Neural progenitor cell (in vitro differentiated cells): ENCODE data around the gene DPF3. TPM values are rescaled to one million over a fixed set of nuclear protein-coding genes. Genes with fewer than 3 reads are reported as not detected.

Source experiments
- DNase-seq: peaks from one replicate; pipeline ENCODE4 v3.0.0-alpha.2; 2016; ENCODE audit warnings: low spot score
- H2AFZ ChIP-seq: fragments of 200-600 bp; sonication (generic); replicated peaks from 2 replicates; pipeline ENCODE4 v1.6.1; 2016; ENCODE audit warnings: antibody characterized with exemption
- H3F3A ChIP-seq: fragments of 200-600 bp; sonication (generic); 2 replicates; pipeline ENCODE4 v1.6.1; 2016; ENCODE audit warnings: antibody characterized with exemption, low read depth
- H3K27ac ChIP-seq: fragments of 200-600 bp; sonication (generic); 2 replicates; pipeline ENCODE4 v1.5.1; 2016; ENCODE audit warnings: mild to moderate bottlenecking
- H3K27me3 ChIP-seq: fragments of 200-600 bp; sonication (generic); 2 replicates; pipeline ENCODE4 v1.6.1; 2016; ENCODE audit warnings: mild to moderate bottlenecking, moderate library complexity
- H3K36me3 ChIP-seq: fragments of 200-600 bp; sonication (generic); 2 replicates; pipeline ENCODE4 v1.5.1; 2016
- H3K4me1 ChIP-seq: fragments of 200-600 bp; sonication (generic); 2 replicates; pipeline ENCODE4 v1.6.1; 2016; ENCODE audit warnings: mixed run types
- H3K4me2 ChIP-seq: fragments of 200-600 bp; sonication (generic); 2 replicates; pipeline ENCODE4 v1.6.1; 2016
- H3K4me3 ChIP-seq: fragments of 200-600 bp; sonication (generic); 2 replicates; pipeline ENCODE4 v1.5.1; 2016
- H3K79me2 ChIP-seq: fragments of 200-600 bp; sonication (generic); 2 replicates; pipeline ENCODE4 v1.6.1; 2016; ENCODE audit warnings: low read depth
- H3K9ac ChIP-seq: fragments of 200-600 bp; sonication (generic); 2 replicates; pipeline ENCODE4 v1.6.1; 2016
- H3K9me3 ChIP-seq: fragments of 200-600 bp; sonication (generic); 2 replicates; pipeline ENCODE4 v1.5.1; 2016; ENCODE audit warnings: low read depth
- H4K20me1 ChIP-seq: fragments of 200-600 bp; sonication (generic); 2 replicates; pipeline ENCODE4 v1.6.1; 2016; ENCODE audit warnings: low read depth
- H3K27ac Mint-ChIP-seq: 3 replicates; pipeline ENCODE4 v1.8.0; 2021; ENCODE audit warnings: mixed read lengths
- H3K27me3 Mint-ChIP-seq: 2 replicates; pipeline ENCODE4 v1.8.0; 2022; ENCODE audit warnings: low read depth, mild to moderate bottlenecking, inconsistent platforms, moderate library complexity, mixed read lengths; ENCODE audit not compliant: insufficient read depth
- H3K36me3 Mint-ChIP-seq: 3 replicates; pipeline ENCODE4 v1.8.0; 2021; ENCODE audit warnings: mixed read lengths
- H3K4me1 Mint-ChIP-seq: 3 replicates; pipeline ENCODE4 v1.8.0; 2021; ENCODE audit warnings: mixed read lengths
- H3K4me3 Mint-ChIP-seq: 3 replicates; pipeline ENCODE4 v1.8.0; 2021; ENCODE audit warnings: mild to moderate bottlenecking, moderate library complexity, mixed read lengths
- H3K9me3 Mint-ChIP-seq: 3 replicates; pipeline ENCODE4 v1.8.0; 2020; ENCODE audit warnings: mixed read lengths
- CTCF ChIP-seq: fragments of 200-600 bp; sonication (generic); IDR thresholded peaks from 2 replicates; pipeline ENCODE4 v1.5.1; 2017; ENCODE audit warnings: antibody characterized with exemption, mild to moderate bottlenecking
- EZH2 ChIP-seq: fragments of 200-600 bp; sonication (generic); IDR thresholded peaks from 2 replicates; pipeline ENCODE4 v1.6.1; 2017; ENCODE audit warnings: antibody characterized with exemption, mild to moderate bottlenecking, moderate library complexity
- EZH2phosphoT487 ChIP-seq: fragments of 200-600 bp; sonication (generic); IDR thresholded peaks from 2 replicates; pipeline ENCODE4 v1.6.1; 2017; ENCODE audit warnings: antibody characterized with exemption
- total RNA-seq: library from RNA; depleted of rRNA; stranded (reverse); fragments of >200 nt; gene quantifications from 2 replicates; pipeline ENCODE4 v1.2.3, GENCODE V29; 2015; ENCODE audit warnings: low replicate concordance

The DPF3 gene
- total RNA-seq, 1 donor from 2014 or later = not detected

DNA sequence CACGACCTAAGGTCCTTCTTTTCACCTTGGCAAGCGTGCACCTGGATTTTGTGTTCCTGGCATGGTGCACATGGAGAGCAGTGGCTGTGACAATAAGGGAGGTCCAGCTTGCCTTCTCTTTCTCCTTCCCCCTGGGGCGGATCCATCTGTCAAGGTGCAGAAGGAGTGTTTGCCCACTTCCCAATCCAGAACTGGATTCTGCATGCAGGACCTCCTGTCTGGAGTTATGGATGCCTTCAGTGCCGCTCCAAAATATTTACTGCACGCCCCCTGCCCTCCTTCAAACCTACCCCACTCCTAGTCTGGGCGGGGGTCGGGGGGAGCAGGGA, 192.7 kb downstream of the DPF3 start:
- peaks cover 26% of the 10 kb centered on the region for H3K4me1 ChIP-seq
- H3K36me3 ChIP-seq = no peaks in the 10 kb centered on the region
- H3K27me3 Mint-ChIP-seq = peaks cover 2% of the 10 kb centered on the region
- peaks cover 35% of the 10 kb centered on the region for H3K4me1 Mint-ChIP-seq
- H2AFZ ChIP-seq = peak overlapping the region; percentile 39
- no peak for TF ChIP-seq CTCF
- no peak for TF ChIP-seq EZH2phosphoT487
- no peak for TF ChIP-seq EZH2
- no peaks in the 10 kb centered on the region for H3K9me3 ChIP-seq
- DNase-seq = peak; percentile 12
- no peak overlapping the region for H3K27ac ChIP-seq
- peaks cover 14% of the 10 kb centered on the region for H3F3A ChIP-seq
- H3K4me2 ChIP-seq = peak overlapping the region; percentile 59
- peak overlapping the region; percentile 72 for H3K27ac Mint-ChIP-seq
- peaks cover 3% of the 10 kb centered on the region for H3K9me3 Mint-ChIP-seq
- no peaks in the 10 kb centered on the region for H4K20me1 ChIP-seq
- no peaks in the 10 kb centered on the region for H3K79me2 ChIP-seq
- no peaks in the 10 kb centered on the region for H3K27me3 ChIP-seq
- H3K9ac ChIP-seq = no peak overlapping the region
- no peaks in the 10 kb centered on the region for H3K36me3 Mint-ChIP-seq
- H3K4me3 ChIP-seq = peak overlapping the region; percentile 21
- H3K4me3 Mint-ChIP-seq = peak overlapping the region; percentile 43

DNA sequence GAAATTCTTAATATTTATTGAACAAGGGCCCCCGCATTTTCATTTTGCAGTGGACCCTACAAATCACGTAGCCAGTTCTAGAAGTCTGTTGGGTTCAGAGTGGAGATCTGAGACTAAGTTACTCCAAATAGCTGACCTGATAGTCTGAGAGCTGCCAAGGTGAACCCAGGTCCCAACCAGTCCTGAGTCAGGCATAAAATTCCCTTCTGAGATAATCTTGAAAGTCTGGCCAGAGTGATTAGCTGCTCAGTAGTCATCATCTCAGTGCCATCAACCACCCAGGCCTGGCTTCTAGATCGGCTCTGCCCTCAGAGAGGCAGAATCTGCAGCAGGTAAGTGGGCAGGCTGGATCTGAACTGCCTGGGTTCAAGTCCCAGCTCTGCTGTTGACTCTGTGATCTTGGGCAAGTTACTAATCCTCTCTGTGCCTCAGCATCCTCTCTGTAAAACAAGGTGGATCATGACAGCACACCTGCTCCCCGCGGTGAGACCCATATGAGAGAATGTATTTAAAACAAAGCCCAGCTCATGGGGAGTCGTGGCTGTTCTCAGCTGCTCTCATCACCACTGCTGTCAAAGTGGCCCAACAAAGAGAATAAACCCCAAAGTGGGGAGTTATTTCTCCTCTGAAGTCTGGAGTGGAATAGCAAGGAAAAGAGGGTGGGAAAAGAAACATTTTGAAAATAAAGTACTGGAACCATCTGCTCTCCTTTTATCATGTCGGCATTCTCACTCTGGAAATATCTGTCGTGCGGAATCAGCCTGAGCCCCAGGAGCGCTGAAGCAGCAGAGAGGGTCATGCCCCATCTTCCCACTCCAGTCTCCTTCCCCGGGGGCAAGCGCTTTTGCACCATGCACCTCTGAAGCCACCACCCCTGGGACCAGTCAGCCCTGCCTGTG, 193.3 kb downstream of the DPF3 start:
- H2AFZ ChIP-seq = peak overlapping the region; percentile 39
- H3K27me3 ChIP-seq = no peaks in the 10 kb centered on the region
- H3K27ac ChIP-seq = no peak overlapping the region
- peaks cover 2% of the 10 kb centered on the region for H3K27me3 Mint-ChIP-seq
- H3K4me3 ChIP-seq = no peak overlapping the region
- no peaks in the 10 kb centered on the region for H3K36me3 Mint-ChIP-seq
- no peak for TF ChIP-seq EZH2phosphoT487
- TF ChIP-seq CTCF = no peak
- no peak for TF ChIP-seq EZH2
- H3K4me2 ChIP-seq = peak overlapping the region; percentile 59
- no peaks in the 10 kb centered on the region for H3K36me3 ChIP-seq
- H3K4me3 Mint-ChIP-seq = no peak overlapping the region
- peaks cover 14% of the 10 kb centered on the region for H3F3A ChIP-seq
- peaks cover 26% of the 10 kb centered on the region for H3K4me1 ChIP-seq
- no peaks in the 10 kb centered on the region for H3K9me3 ChIP-seq
- no peaks in the 10 kb centered on the region for H4K20me1 ChIP-seq
- no peak overlapping the region for H3K9ac ChIP-seq
- no peak for DNase-seq
- peaks cover 35% of the 10 kb centered on the region for H3K4me1 Mint-ChIP-seq
- H3K27ac Mint-ChIP-seq = no peak overlapping the region
- peaks cover 3% of the 10 kb centered on the region for H3K9me3 Mint-ChIP-seq
- H3K79me2 ChIP-seq = no peaks in the 10 kb centered on the region

DNA sequence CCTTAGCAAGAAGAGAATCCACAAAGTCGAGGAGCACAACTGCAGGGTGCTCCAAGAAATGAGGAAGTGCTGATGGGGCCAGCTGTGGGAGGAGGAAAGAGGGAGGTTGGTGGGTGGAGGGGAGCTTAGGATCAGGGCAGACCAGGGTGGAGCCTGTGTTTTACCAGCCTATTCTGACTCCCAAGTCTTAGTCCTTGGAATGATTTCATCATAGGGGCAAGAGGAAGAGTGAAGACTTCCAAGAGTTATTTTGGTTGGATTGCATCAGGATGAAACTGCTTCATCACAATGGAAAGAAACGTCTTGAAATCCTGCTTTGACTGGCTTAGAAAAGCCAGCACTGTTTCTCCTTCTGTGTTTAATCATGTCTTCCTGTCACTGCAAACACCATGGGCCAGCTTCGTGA, 194.0 kb downstream of the DPF3 start:
- Mint-ChIP-seq H3K27me3 (no peaks in the 10 kb centered on the region), H3K4me3 (no peak overlapping the region), H3K4me1 (peaks cover 35% of the 10 kb centered on the region), H3K27ac (no peak overlapping the region), H3K9me3 (no peaks in the 10 kb centered on the region), H3K36me3 (no peaks in the 10 kb centered on the region)
- Histone ChIP-seq H3K9me3 (no peaks in the 10 kb centered on the region), H3K4me3 (no peak overlapping the region), H3K79me2 (no peaks in the 10 kb centered on the region), H3K4me2 (no peak overlapping the region), H3K9ac (no peak overlapping the region), H3K27ac (no peak overlapping the region), H3F3A (peaks cover 14% of the 10 kb centered on the region), H3K4me1 (peaks cover 26% of the 10 kb centered on the region), H3K27me3 (no peaks in the 10 kb centered on the region), H4K20me1 (no peaks in the 10 kb centered on the region), H2AFZ (no peak overlapping the region), H3K36me3 (no peaks in the 10 kb centered on the region)
- no peak for TF ChIP-seq EZH2
- TF ChIP-seq CTCF = no peak
- TF ChIP-seq EZH2phosphoT487 = no peak
- no peak for DNase-seq
